A549 (cell line): ENCODE measurements around the gene SH3PXD2B. TPM values are rescaled to one million over a fixed set of nuclear protein-coding genes. Genes with fewer than 3 reads are reported as not detected.

Experiments
- ATAC-seq, 2 experiments: fragments of 200-7000 bp in 1 of 2; fragments of >200 bp in 1 of 2; cut with Nextera tagmentation in 1 of 2; cut with Tn5 transposase in 1 of 2; 3 replicates each; pipeline versions ENCODE4 v1.8.0 to v1.9.1; 2018 to 2020; ENCODE audit warnings: mild to moderate bottlenecking in 1 of 2, moderate library complexity in 1 of 2
- CTCF ChIA-PET: fragments of 300-600 bp; sonication (Branson Sonifier 250); formaldehyde crosslinking; extraction: SDS; loops from one replicate; lab custom pipeline; 2021; ENCODE audit warnings: antibody characterized with exemption, inconsistent platforms; lab: Yijun Ruan, JAX
- POLR2A ChIA-PET: fragments of 350-600 bp; formaldehyde crosslinking; extraction: SDS; loops from one replicate; lab custom pipeline; 2021; ENCODE audit warnings: antibody characterized with exemption, inconsistent platforms; lab: Yijun Ruan, JAX
- DNase-seq, 2 experiments: peaks; one replicate each; pipeline versions ENCODE4 v3.0.0 to v3.0.0-alpha.2; 2011 to 2016; ENCODE audit warnings: low read depth in 1 of 2, low spot score in 1 of 2
- FAIRE-seq: peaks from 2 replicates; lab custom pipeline; 2011; peaks lifted over from hg19 to GRCh38; lab: Jason Lieb, UNC
- H3K27ac ChIP-seq, 2 experiments: fragments of >200 bp; sonication (Bioruptor Twin); formaldehyde crosslinking; 3 replicates each; pipeline ENCODE4 v1.5.1; 2016 to 2017
- H3K4me1 ChIP-seq: fragments of >200 bp; sonication (Bioruptor Twin); formaldehyde crosslinking; 3 replicates; pipeline ENCODE4 v1.6.1; 2016
- H3K4me2 ChIP-seq: fragments of >200 bp; sonication (Bioruptor Twin); formaldehyde crosslinking; 3 replicates; pipeline ENCODE4 v1.6.1; 2016
- H3K4me3 ChIP-seq: fragments of >200 bp; sonication (Bioruptor Twin); formaldehyde crosslinking; 3 replicates; pipeline ENCODE4 v1.5.1; 2016
- H3K9me3 ChIP-seq: fragments of >200 bp; sonication (Bioruptor Twin); formaldehyde crosslinking; 3 replicates; pipeline ENCODE4 v1.6.1; 2016
- BHLHE40 ChIP-seq: IDR thresholded peaks from 2 replicates; pipeline ENCODE4 v1.6.1; 2012; ENCODE audit warnings: low read depth, low read length, inconsistent platforms
- CBX2 ChIP-seq: fragments of 200-600 bp; sonication (generic); IDR thresholded peaks from 2 replicates; pipeline ENCODE4 v1.6.1; 2016; ENCODE audit warnings: low read depth, mild to moderate bottlenecking, borderline replicate concordance
- CBX8 ChIP-seq: fragments of 200-600 bp; sonication (generic); IDR thresholded peaks from 2 replicates; pipeline ENCODE4 v1.6.1; 2016
- CEBPB ChIP-seq, 2 experiments: fragments of >200 bp in 1 of 2; sonication (Bioruptor Twin) in 1 of 2; formaldehyde crosslinking in 1 of 2; IDR thresholded peaks; 2 replicates each; pipeline ENCODE4 v1.6.1; 2012 to 2016
- CHD2 ChIP-seq: fragments of 150-350 bp; IDR thresholded peaks from 2 replicates; pipeline ENCODE4 v1.6.1; 2014; ENCODE audit warnings: low read length; ENCODE audit not compliant: partially characterized antibody
- CTCF ChIP-seq: fragments of >200 bp; sonication (Bioruptor Twin); formaldehyde crosslinking; IDR thresholded peaks from 3 replicates; pipeline ENCODE4 v1.5.1; 2016
- E2F6 ChIP-seq: IDR thresholded peaks from 2 replicates; pipeline ENCODE4 v1.6.1; 2012; ENCODE audit warnings: low read depth, borderline replicate concordance
- EP300 ChIP-seq, 2 experiments: fragments of >200 bp; sonication (Bioruptor Twin); formaldehyde crosslinking; IDR thresholded peaks; 2 replicates in 1 of 2; 3 replicates in 1 of 2; pipeline ENCODE4 v1.6.1; 2016 to 2017
- FOXS1 ChIP-seq: fragments of 250-450 bp; sonication (Bioruptor Pico); IDR thresholded peaks from 2 replicates; pipeline ENCODE4 v1.5.0; 2020; ENCODE audit warnings: mild to moderate bottlenecking, moderate library complexity
- GATA3 ChIP-seq: IDR thresholded peaks from 2 replicates; pipeline ENCODE4 v1.6.1; 2012; ENCODE audit warnings: borderline replicate concordance
- HDAC2 ChIP-seq: fragments of 200-600 bp; sonication (generic); IDR thresholded peaks from 2 replicates; pipeline ENCODE4 v1.6.1; 2016
- HMGXB4 ChIP-seq: fragments of 250-450 bp; sonication (Bioruptor Pico); IDR thresholded peaks from 2 replicates; pipeline ENCODE4 v1.5.0; 2021; ENCODE audit warnings: mild to moderate bottlenecking, moderate library complexity, borderline replicate concordance
- HOXA7 ChIP-seq: fragments of 250-450 bp; sonication (Bioruptor Pico); IDR thresholded peaks from 2 replicates; pipeline ENCODE4 v1.5.0; 2020; ENCODE audit warnings: mild to moderate bottlenecking, moderate library complexity
- JUN ChIP-seq, 2 experiments: fragments of >200 bp; sonication (Bioruptor Twin); formaldehyde crosslinking; IDR thresholded peaks; 2 replicates in 1 of 2; 3 replicates in 1 of 2; pipeline ENCODE4 v1.6.1; 2016 to 2017
- JUNB ChIP-seq: fragments of >200 bp; sonication (Bioruptor Twin); formaldehyde crosslinking; IDR thresholded peaks from 2 replicates; pipeline ENCODE4 v1.6.1; 2016
- KDM5A ChIP-seq: fragments of 200-600 bp; sonication (generic); IDR thresholded peaks from 2 replicates; pipeline ENCODE4 v1.6.1; 2016; ENCODE audit warnings: antibody characterized with exemption, mild to moderate bottlenecking
- MAFK ChIP-seq: fragments of 450-650 bp; IDR thresholded peaks from 2 replicates; pipeline ENCODE4 v1.6.1; 2014; ENCODE audit not compliant: partially characterized antibody
- MAZ ChIP-seq: fragments of 150-350 bp; IDR thresholded peaks from 2 replicates; pipeline ENCODE4 v1.6.1; 2014; ENCODE audit warnings: antibody characterized with exemption, low read depth, low read length, borderline replicate concordance
- NR3C1 ChIP-seq: fragments of >200 bp; sonication (Bioruptor Twin); formaldehyde crosslinking; IDR thresholded peaks from 3 replicates; pipeline ENCODE4 v1.6.1; 2017
- RCOR1 ChIP-seq: fragments of 150-350 bp; IDR thresholded peaks from 2 replicates; pipeline ENCODE4 v1.6.1; 2014; ENCODE audit warnings: antibody characterized with exemption, low read length, low read depth
- RNF2 ChIP-seq: fragments of 200-600 bp; sonication (generic); IDR thresholded peaks from 2 replicates; pipeline ENCODE4 v1.6.1; 2016; ENCODE audit warnings: low read depth, mild to moderate bottlenecking, antibody characterized with exemption, moderate library complexity, borderline replicate concordance
- SMC3 ChIP-seq: fragments of >200 bp; sonication (Bioruptor Twin); formaldehyde crosslinking; IDR thresholded peaks from 3 replicates; pipeline ENCODE4 v1.6.1; 2018; ENCODE audit warnings: inconsistent platforms
- ZSCAN20 ChIP-seq: fragments of 250-450 bp; sonication (Bioruptor Pico); IDR thresholded peaks from 2 replicates; pipeline ENCODE4 v1.8.0; 2022; ENCODE audit warnings: mild to moderate bottlenecking, moderate library complexity
- WGBS: methylation state at CpG from one replicate; pipeline ENCODE4 v1.1.6; 2017; ENCODE audit errors: missing lambda C conversion rate; 5-methylcytosine and 5-hydroxymethylcytosine counted together
- polyA plus RNA-seq, 4 experiments: library from polyadenylated mRNA; depleted of rRNA in 3 of 4; stranded (reverse); fragments of >200 nt; fragmentation: RNase III in 1 of 4; extraction: RNeasy Plus Mini Kit Qiagen cat#74134 plus additional on column Dnase treatment in 1 of 4; gene quantifications; 2 replicates in 3 of 4; 3 replicates in 1 of 4; pipeline ENCODE4 v1.2.3, GENCODE V29; 2011 to 2017

The SH3PXD2B gene
- polyA plus RNA-seq, 2 of the 4 experiments (the other 2 are of a cell fraction) = 15.1 to 15.5 TPM

- FAIRE-seq (no peak), DNase-seq (no peak), ATAC-seq (no peak)
- ChIA-PET CTCF (interaction anchor here (0.6 to 5.1 kb wide), 4 partner anchors 12 to 431 kb away, joined by 3 to 35 read pairs (median 3); no protein-coding TSS in a partner anchor), POLR2A (no interaction called here)
- Histone ChIP-seq H3K4me1 (peaks cover 19% of the 10 kb centered on the region), H3K4me2 (no peak overlapping the region), H3K4me3 (no peak overlapping the region), H3K27ac (no peak overlapping the region), H3K9me3 (no peaks in the 10 kb centered on the region)
- TF ChIP-seq GATA3 = no peak
- TF ChIP-seq RNF2 = no peak
- TF ChIP-seq ZSCAN20 = no peak
- TF ChIP-seq HMGXB4 (CRISPR knock-in tag) = no peak
- TF ChIP-seq CBX2 = no peak
- 92% methylated on average over 6 of the region's 6 CpGs for WGBS
Observed at GRCh38 chr5:172424808-172425207, 29.5 kb downstream of the SH3PXD2B start.

- WGBS = 94% methylated on average over 3 of the region's 3 CpGs
- ChIA-PET CTCF (interaction anchor here (0.6 to 5.1 kb wide), 4 partner anchors 14 to 432 kb away, joined by 3 to 35 read pairs (median 5); no protein-coding TSS in a partner anchor), POLR2A (no interaction called here)
- Histone ChIP-seq H3K9me3 (no peaks in the 10 kb centered on the region), H3K4me3 (no peak overlapping the region), H3K4me1 (peaks cover 25% of the 10 kb centered on the region), H3K4me2 (no peak overlapping the region), H3K27ac (no peak overlapping the region)
- FAIRE-seq = no peak
- no peak for DNase-seq
- ATAC-seq = no peak
- TF ChIP-seq HMGXB4 (CRISPR knock-in tag) (no peak), KDM5A (no peak), CHD2 (no peak), CEBPB (IDR thresholded peaks at IDR 0.05) (no peak), EP300 (IDR thresholded peaks at IDR 0.05) (no peak), FOXS1 (no peak), MAFK (no peak), RCOR1 (no peak), JUN (IDR thresholded peaks at IDR 0.05) (no peak), BHLHE40 (no peak), E2F6 (no peak), SMC3 (no peak), CTCF (no peak), JUNB (no peak), HDAC2 (no peak), HOXA7 (no peak), CBX8 (no peak), NR3C1 (no peak), MAZ (no peak), RNF2 (no peak)
Observed at GRCh38 chr5:172424111-172424490, 30.2 kb downstream of the SH3PXD2B start.
